Omental fat pad (tissue), 4 donors: ENCODE measurements around the gene CLRN1. TPM values are rescaled to one million over a fixed set of nuclear protein-coding genes. Genes with fewer than 3 reads are reported as not detected.

ENCODE experiments used
- ATAC-seq: fragments of 150-250 bp; one replicate; pipeline ENCODE4 v1.9.1; 2016; ENCODE audit warnings: mild to moderate bottlenecking, moderate library complexity; ENCODE audit not compliant: low FRiP score
- DNase-seq: peaks from one replicate; pipeline ENCODE4 v3.0.0-alpha.2; 2019; ENCODE audit warnings: low spot score
- total RNA-seq, 4 donors: library from RNA; depleted of rRNA; stranded (reverse); fragments of >200 nt; gene quantifications; one replicate each; pipeline ENCODE4 v1.1.0, GENCODE V29; 2016
- TF ChIP-seq, protein P1 (sequence below), 3 donors: fragments of 450-650 bp; IDR thresholded peaks; one replicate each; pipeline ENCODE4 v1.5.1; 2016 to 2017; ENCODE audit warnings: antibody characterized with exemption in 3 of 3, mild to moderate bottlenecking in 3 of 3, moderate library complexity in 2 of 3

The CLRN1 gene
- total RNA-seq, 4 donors from 2014 or later, result not detected

- DNase-seq (no peak), ATAC-seq (no peak)
- TF ChIP-seq, protein P1, sequence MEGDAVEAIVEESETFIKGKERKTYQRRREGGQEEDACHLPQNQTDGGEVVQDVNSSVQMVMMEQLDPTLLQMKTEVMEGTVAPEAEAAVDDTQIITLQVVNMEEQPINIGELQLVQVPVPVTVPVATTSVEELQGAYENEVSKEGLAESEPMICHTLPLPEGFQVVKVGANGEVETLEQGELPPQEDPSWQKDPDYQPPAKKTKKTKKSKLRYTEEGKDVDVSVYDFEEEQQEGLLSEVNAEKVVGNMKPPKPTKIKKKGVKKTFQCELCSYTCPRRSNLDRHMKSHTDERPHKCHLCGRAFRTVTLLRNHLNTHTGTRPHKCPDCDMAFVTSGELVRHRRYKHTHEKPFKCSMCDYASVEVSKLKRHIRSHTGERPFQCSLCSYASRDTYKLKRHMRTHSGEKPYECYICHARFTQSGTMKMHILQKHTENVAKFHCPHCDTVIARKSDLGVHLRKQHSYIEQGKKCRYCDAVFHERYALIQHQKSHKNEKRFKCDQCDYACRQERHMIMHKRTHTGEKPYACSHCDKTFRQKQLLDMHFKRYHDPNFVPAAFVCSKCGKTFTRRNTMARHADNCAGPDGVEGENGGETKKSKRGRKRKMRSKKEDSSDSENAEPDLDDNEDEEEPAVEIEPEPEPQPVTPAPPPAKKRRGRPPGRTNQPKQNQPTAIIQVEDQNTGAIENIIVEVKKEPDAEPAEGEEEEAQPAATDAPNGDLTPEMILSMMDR (IDR thresholded peaks at IDR 0.05), result no peak
Measured at GRCh38 chr3:150899141-150899540, 73.4 kb downstream of the CLRN1 start.

DNA sequence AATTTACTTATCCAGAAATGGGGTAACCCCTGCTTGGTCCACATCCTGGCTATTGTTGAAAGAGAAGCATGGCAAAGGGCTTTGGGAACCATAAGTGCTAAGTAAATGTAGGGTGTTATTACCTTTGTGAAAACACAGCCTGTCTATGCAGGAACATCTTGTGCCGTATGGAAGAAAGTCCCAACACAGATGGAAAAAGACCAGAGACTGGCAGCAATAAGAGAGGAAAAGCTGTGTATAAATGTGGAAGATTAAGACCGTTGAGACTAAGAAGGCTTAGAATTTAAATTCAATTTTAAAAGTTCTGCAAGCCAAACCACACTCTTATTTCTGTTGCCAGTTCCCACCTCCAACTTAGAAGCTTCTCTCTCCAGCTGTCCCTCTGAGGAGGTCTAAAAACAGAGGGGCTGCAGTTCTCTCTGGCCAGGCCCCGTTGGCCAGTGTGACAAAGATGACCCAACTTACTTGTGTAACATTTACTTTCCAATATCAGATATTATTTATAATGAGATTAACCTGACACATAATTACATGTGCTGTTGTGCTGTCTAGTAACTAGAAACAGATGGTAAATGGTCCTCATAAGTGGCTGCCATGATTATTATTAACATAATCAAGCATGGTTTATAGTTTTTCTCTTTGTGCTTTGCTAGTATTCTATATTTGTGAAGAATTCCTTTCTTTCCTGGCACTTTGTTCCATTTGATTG, 74.3 kb downstream of the CLRN1 start:
- TF ChIP-seq, protein P1 (IDR thresholded peaks at IDR 0.05), result no peak
- DNase-seq (no peak), ATAC-seq (no peak)

DNA sequence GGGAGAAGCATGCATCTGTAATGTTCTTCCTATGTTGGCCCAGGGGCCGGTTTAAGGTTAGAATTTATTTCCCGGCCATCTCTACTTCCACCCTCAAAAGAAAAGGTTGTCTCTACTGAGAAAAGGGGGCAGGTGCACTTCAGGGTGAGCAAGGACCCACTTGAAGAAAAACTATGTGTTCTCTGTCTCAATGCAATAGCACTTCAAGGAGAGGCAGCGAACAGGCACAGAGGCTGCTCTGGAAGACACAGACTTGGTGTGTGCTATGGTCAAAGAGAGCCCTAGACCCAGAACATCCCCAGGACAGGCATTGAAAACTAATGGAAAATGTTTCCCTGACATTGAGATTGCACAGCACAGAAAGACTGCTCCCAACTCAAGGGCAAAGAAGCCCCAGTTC, 74.9 kb downstream of the CLRN1 start:
- DNase-seq (no peak), ATAC-seq (no peak)

GRCh38 chr3:150890831-150891230, 81.7 kb downstream of the CLRN1 start:
- no peak for DNase-seq
- TF ChIP-seq, protein P1 (IDR thresholded peaks at IDR 0.05), result no peak
- no peak for ATAC-seq

More for the DNA sequence above, 74.9 kb downstream of the CLRN1 start:
- TF ChIP-seq, protein P1 (IDR thresholded peaks at IDR 0.05), result no peak

- TF ChIP-seq, protein P1 (IDR thresholded peaks at IDR 0.05), result no peak
- peak; percentile 71 for ATAC-seq
- no peak for DNase-seq
Measured at GRCh38 chr3:150890295-150890694, 82.2 kb downstream of the CLRN1 start.

DNA sequence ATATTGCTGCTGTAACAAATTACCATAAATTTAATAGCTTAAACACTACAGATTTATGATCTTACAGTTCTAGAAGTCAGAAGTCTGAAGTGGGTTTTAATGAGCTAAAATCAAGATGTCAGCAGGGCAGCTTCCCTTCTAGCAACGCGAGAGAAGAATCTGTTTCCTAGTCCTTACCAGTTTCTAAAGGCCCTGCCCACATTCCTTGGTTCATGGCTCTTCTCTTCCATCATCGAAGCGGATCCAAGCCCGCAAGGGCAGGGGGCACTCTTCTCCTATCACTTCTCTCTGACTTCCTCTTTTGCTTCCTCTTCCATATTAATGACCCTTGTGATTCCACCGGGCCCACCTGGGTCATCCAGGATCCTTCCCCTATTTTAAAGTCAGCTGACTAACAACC, 83.4 kb downstream of the CLRN1 start:
- TF ChIP-seq, protein P1 (IDR thresholded peaks at IDR 0.05), result no peak
- ATAC-seq (no peak), DNase-seq (no peak)

GRCh38 chr3:150887031-150887430, 85.5 kb downstream of the CLRN1 start:
- TF ChIP-seq, protein P1 (IDR thresholded peaks at IDR 0.05), result no peak
- no peak for DNase-seq
- no peak for ATAC-seq
